Renal cortical epithelial cell (primary cell): ENCODE data around the gene PI4K2A. TPM values are rescaled to one million over a fixed set of nuclear protein-coding genes. Genes with fewer than 3 reads are reported as not detected.
"Not testable (repeated sequence)": the region's sequence is repeated elsewhere in the genome, so short reads cannot be mapped to it uniquely, and the experiment has no call there.

Experiments
- DNase-seq: peaks from one replicate; pipeline ENCODE4 v3.0.0-alpha.2; 2011; ENCODE audit warnings: low read depth
- total RNA-seq: library from RNA; depleted of rRNA; stranded (reverse); fragments of >200 nt; gene quantifications from 2 replicates; pipeline ENCODE4 v1.2.3, GENCODE V29; 2014

Gene PI4K2A
- total RNA-seq, 1 donor from 2014 or later = 34.0 TPM

GRCh38 chr10:97673736-97674525, 33.5 kb downstream of the PI4K2A start:
- DNase-seq = peak; percentile 76

GRCh38 chr10:97675222-97675621, 34.8 kb downstream of the PI4K2A start:
- DNase-seq = no peak

- DNase-seq = peak; percentile 66
These were observed 36.5 kb downstream of the PI4K2A start for GRCh38 chr10:97676770-97677581.

GRCh38 chr10:97679594-97679993, 39.1 kb downstream of the PI4K2A start:
- no peak for DNase-seq

- DNase-seq = no peak
These were observed 41.6 kb downstream of the PI4K2A start for GRCh38 chr10:97682042-97682441.

- peak; percentile 68 for DNase-seq
These were observed 43.3 kb downstream of the PI4K2A start for GRCh38 chr10:97683556-97684367.

- DNase-seq = not testable (repeated sequence)
These were observed 43.9 kb downstream of the PI4K2A start for GRCh38 chr10:97684368-97684713.

- no peak for DNase-seq
These were observed 44.5 kb downstream of the PI4K2A start for GRCh38 chr10:97684866-97685394.

GRCh38 chr10:97685395-97685958, 45.0 kb downstream of the PI4K2A start:
- no peak for DNase-seq

- no peak for DNase-seq
These were observed 46.0 kb downstream of the PI4K2A start for GRCh38 chr10:97686301-97686961.

- peak; percentile 89 for DNase-seq
These were observed 46.7 kb downstream of the PI4K2A start, which contains the start of gene AVPI1 for GRCh38 chr10:97686962-97687784. Gene AVPI1 (minus strand): TSS chr10:97687241. CDS start chr10:97679905, 7,336 bp downstream.

GRCh38 chr10:97687785-97688781, 47.6 kb downstream of the PI4K2A start:
- peak; percentile 59 for DNase-seq

GRCh38 chr10:97689559-97690020, 49.1 kb downstream of the PI4K2A start:
- DNase-seq = peak; percentile 96

GRCh38 chr10:97690133-97690532, 49.7 kb downstream of the PI4K2A start:
- DNase-seq = no peak

GRCh38 chr10:97698072-97698655, 57.7 kb downstream of the PI4K2A start:
- not testable (repeated sequence) for DNase-seq

- DNase-seq = peak; percentile 70
These were observed 61.1 kb downstream of the PI4K2A start for GRCh38 chr10:97701438-97702069.

- DNase-seq = no peak
These were observed 63.1 kb downstream of the PI4K2A start for GRCh38 chr10:97703398-97704067.
